ENCODE results near the gene MRPL54.
A peak's percentile ranks its signal among the peaks of the same experiment; 100 is the strongest.
"Not testable (repeated sequence)": the region's sequence is repeated elsewhere in the genome, so short reads cannot be mapped to it uniquely, and the experiment has no call there.

MRPL54 gene

GRCh38 chr19:3813473-3814392, 51.3 kb downstream of the MRPL54 start:
- peak in 1 of 2 donors; percentile 43 for DNase-seq

- no peak for DNase-seq
Observed at GRCh38 chr19:3814648-3815047, 52.2 kb downstream of the MRPL54 start.

- DNase-seq, result not testable (repeated sequence)
Observed at GRCh38 chr19:3816148-3816547, 53.7 kb downstream of the MRPL54 start.

GRCh38 chr19:3816566-3817218, 54.2 kb downstream of the MRPL54 start:
- no peak for DNase-seq

All from CD4-positive, alpha-beta T cell treated with Interleukin-4 for 1 hour (primary cell).